Stomach (tissue), 9 donors: Measurements from ENCODE around the gene DCDC1. TPM values are rescaled to one million over a fixed set of nuclear protein-coding genes. Genes with fewer than 3 reads are reported as not detected.

Experiments used
- DNase-seq, 2 donors: peaks; one replicate each; pipeline versions ENCODE4 v3.0.0 to v3.0.0-alpha.2; 2013 to 2019
- H3K27ac ChIP-seq, 5 donors: fragments of 200-600 bp in 4 of 5; sonication (generic) in 4 of 5; one replicate each; pipeline ENCODE4 v1.5.1; 2013 to 2019; ENCODE audit warnings: mild to moderate bottlenecking in 1 of 5, moderate library complexity in 1 of 5
- H3K27me3 ChIP-seq, 3 donors: fragments of 200-600 bp; sonication (generic); one replicate each; pipeline ENCODE4 v1.5.1; 2017 to 2019; ENCODE audit warnings: mixed run types in 1 of 3
- H3K36me3 ChIP-seq, 4 donors: fragments of 200-600 bp; sonication (generic); 1 replicate in 3 of 4; 2 replicates in 1 of 4; pipeline ENCODE4 v1.5.1; 2016 to 2019
- H3K4me1 ChIP-seq, 4 donors: fragments of 200-600 bp; sonication (generic); one replicate each; pipeline ENCODE4 v1.5.1; 2016 to 2019
- H3K4me3 ChIP-seq, 4 donors: fragments of 200-600 bp; sonication (generic) in 3 of 4; one replicate each; pipeline ENCODE4 v1.5.1; 2016 to 2019; ENCODE audit warnings: mild to moderate bottlenecking in 1 of 4
- H3K9me3 ChIP-seq, 4 donors: fragments of 200-600 bp; sonication (generic); one replicate each; pipeline ENCODE4 v1.5.1; 2016 to 2019
- CTCF ChIP-seq, 7 experiments: fragments of 450-650 bp in 4 of 7; fragments of 200-600 bp in 3 of 7; sonication (generic) in 3 of 7; IDR thresholded peaks; one replicate each; pipeline ENCODE4 v1.5.1; 2016 to 2019; ENCODE audit warnings: antibody characterized with exemption in 7 of 7, control low read depth in 2 of 7, mild to moderate bottlenecking in 1 of 7
- EP300 ChIP-seq: sonication (generic); formaldehyde crosslinking; IDR thresholded peaks from one replicate; pipeline ENCODE4 v1.6.1; 2017; ENCODE audit warnings: antibody characterized with exemption
- POLR2A ChIP-seq, 4 donors: fragments of 450-650 bp; IDR thresholded peaks; one replicate each; pipeline ENCODE4 v1.6.1; 2016; ENCODE audit warnings: antibody characterized with exemption in 4 of 4, control low read depth in 2 of 4, mild to moderate bottlenecking in 1 of 4, moderate library complexity in 1 of 4
- POLR2AphosphoS5 ChIP-seq, 3 donors: sonication (generic); formaldehyde crosslinking; IDR thresholded peaks; one replicate each; pipeline ENCODE4 v1.6.1; 2016; ENCODE audit warnings: antibody characterized with exemption in 3 of 3
- WGBS, 5 donors: extraction: QIAGEN DNeasy Blood & Tissue Kit in 3 of 5; methylation state at CpG; one replicate each; pipeline versions ENCODE4 v1.1.5 to v1.1.7; 2013 to 2018; 5-methylcytosine and 5-hydroxymethylcytosine counted together
- intact Hi-C: fragments of 100-400 bp; cut with DNase I; formaldehyde crosslinking; loops from one replicate; pipeline ENCODE4 v1.15.1; 2023; ENCODE audit warnings: low total_unique reads
- polyA plus RNA-seq, 3 donors: library from polyadenylated mRNA; stranded (reverse); fragments of 200-250 nt; gene quantifications; one replicate each; pipeline ENCODE4 v1.2.3, GENCODE V29; 2013
- total RNA-seq, 5 donors: library from RNA; depleted of rRNA; stranded (reverse); fragments of >200 nt; gene quantifications; one replicate each; pipeline versions ENCODE4 v1.1.0 to v1.2.3, GENCODE V29; 2014 to 2016
- donor health status: healthy with polysubstance abuse.
- donor health status: Bipolar disorder and iron deficiency.
- donor health status: healthy.

DCDC1 gene
- total and polyA plus RNA-seq, 8 donors, result 0.45 to 0.55 TPM; not detected in 6

GRCh38 chr11:30917859-30918478 is 451.6 kb downstream of the DCDC1 start:
- peak in 1 of 2 donors; percentile 79 for DNase-seq
- intact Hi-C loops, result no loop called here
- WGBS, 5 donors, result 6 to 15% (median 9%) methylated on average over 6 of the region's 6 CpGs
- no peaks in the 10 kb centered on the region for H3K9me3 ChIP-seq
- H3K36me3 ChIP-seq, result no peaks in the 10 kb centered on the region
- no peak overlapping the region for H3K4me3 ChIP-seq
- TF ChIP-seq CTCF (IDR thresholded peaks at IDR 0.05) (peak in 5 of 7 experiments; percentile 21 to 71 (median 53)), POLR2AphosphoS5 (IDR thresholded peaks at IDR 0.05) (no peak)
- H3K27me3 ChIP-seq, result no peaks in the 10 kb centered on the region
- H3K4me1 ChIP-seq, result no peaks in the 10 kb centered on the region
- no peak overlapping the region for H3K27ac ChIP-seq

GRCh38 chr11:30917266-30917665 is 452.3 kb downstream of the DCDC1 start:
- no peak for DNase-seq
- no peak overlapping the region for H3K4me3 ChIP-seq
- H3K36me3 ChIP-seq, result no peaks in the 10 kb centered on the region
- intact Hi-C loops, result no loop called here
- H3K27ac ChIP-seq, result no peak overlapping the region
- H3K9me3 ChIP-seq, result no peaks in the 10 kb centered on the region
- no peaks in the 10 kb centered on the region for H3K27me3 ChIP-seq
- WGBS, 5 donors, result 59 to 74% (median 68%) methylated on average over 2 of the region's 2 CpGs
- TF ChIP-seq POLR2A (IDR thresholded peaks at IDR 0.05), result no peak
- no peak for TF ChIP-seq POLR2AphosphoS5 (IDR thresholded peaks at IDR 0.05)
- TF ChIP-seq EP300, result no peak
- no peak for TF ChIP-seq CTCF (IDR thresholded peaks at IDR 0.05)
- H3K4me1 ChIP-seq, result no peaks in the 10 kb centered on the region

GRCh38 chr11:30916764-30917163 is 452.8 kb downstream of the DCDC1 start:
- TF ChIP-seq POLR2A (IDR thresholded peaks at IDR 0.05), result no peak
- no peak for TF ChIP-seq POLR2AphosphoS5 (IDR thresholded peaks at IDR 0.05)
- TF ChIP-seq EP300, result no peak
- no peak for TF ChIP-seq CTCF (IDR thresholded peaks at IDR 0.05)
- intact Hi-C loops, result no loop called here
- Histone ChIP-seq H3K4me3 (no peak overlapping the region), H3K4me1 (no peaks in the 10 kb centered on the region), H3K36me3 (no peaks in the 10 kb centered on the region), H3K27ac (no peak overlapping the region), H3K9me3 (no peaks in the 10 kb centered on the region), H3K27me3 (no peaks in the 10 kb centered on the region)
- 84 to 88% (median 85%) methylated on average over 4 of the region's 4 CpGs for WGBS, 5 donors
- DNase-seq, result no peak

- WGBS, 5 donors, result 15 to 26% (median 18%) methylated on average over 8 of the region's 8 CpGs
- TF ChIP-seq EP300, result no peak
- TF ChIP-seq POLR2AphosphoS5 (IDR thresholded peaks at IDR 0.05), result no peak
- TF ChIP-seq CTCF (IDR thresholded peaks at IDR 0.05), result peak in 5 of 7 experiments; percentile 19 to 35 (median 21)
- Histone ChIP-seq H3K4me1 (peaks cover 0 to 7% (median 0%) of the 10 kb centered on the region in 4 donors), H3K9me3 (no peaks in the 10 kb centered on the region), H3K27me3 (no peaks in the 10 kb centered on the region), H3K4me3 (no peak overlapping the region), H3K36me3 (no peaks in the 10 kb centered on the region), H3K27ac (no peak overlapping the region)
- peak; percentile 52 to 82 for DNase-seq
- intact Hi-C loops, result no loop called here
Observed at GRCh38 chr11:30914143-30914762, 455.3 kb downstream of the DCDC1 start.
